ENCODE results near the gene GOLT1B.

GOLT1B gene

GRCh38 chr12:21526053-21526452 lies 24.5 kb downstream of the GOLT1B start, which contains the start of gene SPX:
SPX (plus strand) TSS chr12:21526296; CDS start chr12:21526473, 177 bp downstream.
- DNase-seq, result no peak

DNA sequence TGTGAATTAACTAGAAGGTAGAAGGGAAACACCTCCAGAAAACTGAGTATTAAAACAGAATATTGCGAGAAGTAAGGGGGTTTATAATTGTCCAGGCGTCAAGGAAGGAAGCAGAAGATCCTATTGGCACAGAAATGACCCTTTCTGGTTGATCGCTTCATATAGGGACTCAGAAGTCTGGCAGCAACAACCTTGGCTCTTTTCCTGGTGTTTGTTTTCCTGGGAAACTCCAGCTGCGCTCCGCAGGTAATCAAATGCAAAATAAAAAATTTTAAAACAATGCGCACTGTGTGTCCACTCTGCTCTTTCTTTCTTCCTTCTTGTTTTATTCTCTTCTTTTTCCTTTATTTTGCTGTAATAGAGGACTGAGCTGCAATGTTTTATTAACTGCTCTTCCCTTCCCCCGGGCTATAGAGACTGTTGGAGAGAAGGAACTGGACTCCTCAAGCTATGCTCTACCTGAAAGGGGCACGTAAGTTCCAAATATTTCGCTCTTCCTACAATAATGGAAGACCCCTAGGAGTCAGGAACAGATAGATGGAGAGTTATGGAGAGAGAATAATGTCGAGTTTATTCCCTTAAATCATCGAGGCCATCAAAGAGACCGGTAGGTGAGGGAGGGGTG lies 25.2 kb downstream of the GOLT1B start:
- no peak for DNase-seq

DNA sequence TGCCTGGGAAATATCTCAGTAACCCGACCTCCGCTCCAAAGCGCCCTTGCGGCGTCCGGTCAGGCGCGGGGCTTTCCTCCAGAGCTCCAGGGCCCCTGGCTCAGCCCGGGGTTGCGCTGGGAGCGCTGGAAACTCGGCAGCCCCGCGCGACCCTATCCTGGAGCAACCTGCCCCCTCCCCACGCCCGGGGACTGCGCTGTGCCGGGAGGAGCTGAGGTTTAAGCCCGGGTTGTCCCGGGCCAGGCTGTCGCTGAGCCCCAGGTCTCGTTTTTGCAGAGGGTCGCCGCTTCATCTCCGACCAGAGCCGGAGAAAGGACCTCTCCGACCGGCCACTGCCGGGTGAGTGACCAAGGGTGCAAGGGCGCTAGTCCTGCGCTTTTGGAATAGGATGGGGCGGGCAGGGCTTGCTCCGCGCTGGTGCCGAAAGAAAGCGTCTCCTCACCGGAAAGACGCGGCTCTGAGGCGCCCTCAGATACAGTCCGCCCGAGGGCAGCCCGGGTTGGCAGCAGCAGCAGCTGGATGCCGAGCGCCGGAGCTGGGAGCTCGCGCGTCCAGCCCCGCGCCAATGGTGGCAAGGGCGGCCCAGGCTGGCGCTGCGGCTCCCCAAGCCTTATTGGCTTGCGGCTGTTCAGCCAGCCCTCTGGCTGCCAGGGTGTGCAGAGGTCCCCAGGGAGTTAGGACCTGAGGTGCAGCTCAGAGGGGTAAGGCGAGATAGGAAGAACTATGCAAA lies 26.0 kb downstream of the GOLT1B start:
- no peak for DNase-seq

- DNase-seq, result no peak
Measured at GRCh38 chr12:21528953-21529352, 27.4 kb downstream of the GOLT1B start.

- no peak for DNase-seq
Measured at GRCh38 chr12:21529456-21529855, 27.9 kb downstream of the GOLT1B start.

GRCh38 chr12:21538061-21538653 lies 36.6 kb downstream of the GOLT1B start:
- no peak for DNase-seq

DNA sequence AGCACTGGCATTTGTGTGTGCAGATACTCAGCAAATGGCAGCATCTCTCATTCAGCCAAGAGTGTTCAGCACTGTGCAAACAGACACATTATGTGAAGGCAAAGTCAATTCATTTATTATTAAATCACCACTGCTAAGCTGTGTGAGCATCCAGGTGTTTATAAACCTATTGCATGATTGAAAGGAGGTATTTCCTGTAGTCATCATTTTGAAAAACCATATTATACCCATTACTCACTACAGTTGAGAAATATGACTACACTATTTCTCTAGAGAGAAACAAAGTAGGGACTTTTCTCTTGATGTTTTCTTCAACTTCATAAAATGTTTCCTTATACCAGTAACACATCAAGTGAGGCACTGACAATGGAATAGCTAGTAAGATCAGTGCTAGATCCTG lies 38.2 kb downstream of the GOLT1B start:
- DNase-seq, result no peak

DNA sequence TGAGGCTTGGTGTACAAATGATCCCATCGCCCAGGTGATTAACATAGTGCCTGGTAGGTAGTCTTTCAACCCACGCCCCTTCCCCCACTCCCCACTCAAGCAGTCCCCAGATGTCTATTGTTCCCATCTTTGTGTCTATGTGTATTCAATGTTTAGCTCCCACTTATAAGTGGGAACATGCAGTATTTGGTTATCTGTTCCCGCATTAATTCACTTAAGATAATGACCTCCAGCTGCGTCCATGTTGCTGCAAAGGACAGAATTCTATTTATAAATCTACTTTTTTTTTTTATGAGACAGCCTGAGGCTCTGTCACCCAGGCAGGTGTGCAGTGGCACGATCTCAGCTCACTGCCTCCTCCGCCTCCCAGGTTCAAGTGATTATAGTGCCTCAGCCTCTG lies 40.2 kb downstream of the GOLT1B start:
- DNase-seq, result no peak

DNA sequence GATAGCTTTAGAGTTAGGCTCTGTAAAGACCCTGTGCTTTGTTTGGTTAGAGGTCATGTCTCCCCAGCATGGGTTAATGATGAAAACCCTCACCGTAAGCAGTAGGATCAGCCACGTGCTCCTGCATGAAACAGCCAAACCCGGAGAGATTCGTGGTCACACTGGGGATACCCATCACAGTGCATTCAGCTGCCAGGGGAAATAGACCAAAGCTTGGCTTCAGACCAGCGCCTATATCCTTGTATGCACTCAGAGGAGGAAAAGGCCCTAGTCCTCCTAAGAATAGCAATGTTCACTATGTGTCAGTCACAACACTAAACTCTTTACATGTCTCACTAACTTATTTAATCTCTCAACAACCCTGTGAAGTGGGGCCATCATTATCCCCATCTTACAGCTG lies 40.8 kb downstream of the GOLT1B start:
- DNase-seq, result peak; percentile 65

- DNase-seq, result peak; percentile 39
Measured at GRCh38 chr12:21543151-21543550, 41.6 kb downstream of the GOLT1B start.

- no peak for DNase-seq
Measured at GRCh38 chr12:21545557-21545956, 44.0 kb downstream of the GOLT1B start.

DNA sequence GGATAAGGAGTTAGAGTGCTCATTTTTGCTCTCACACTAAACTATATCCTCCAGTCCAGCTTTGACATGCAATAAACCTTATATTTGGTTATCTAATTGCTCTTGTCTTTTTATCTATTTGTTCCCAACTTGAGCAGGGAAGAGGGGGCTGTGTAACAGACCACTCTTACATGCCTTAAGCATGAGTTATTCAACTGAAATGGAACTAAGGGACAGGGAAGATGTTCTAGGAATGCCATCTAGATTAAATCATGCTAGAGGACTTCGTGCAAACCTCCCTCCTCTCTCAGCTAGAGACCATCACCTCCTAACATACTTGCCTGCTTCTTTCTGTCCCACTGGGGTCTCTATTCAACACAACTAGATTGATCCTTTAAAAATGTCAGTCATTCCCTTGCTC lies 45.1 kb downstream of the GOLT1B start:
- no peak for DNase-seq

GRCh38 chr12:21547437-21547836 lies 45.8 kb downstream of the GOLT1B start:
- no peak for DNase-seq

DNA sequence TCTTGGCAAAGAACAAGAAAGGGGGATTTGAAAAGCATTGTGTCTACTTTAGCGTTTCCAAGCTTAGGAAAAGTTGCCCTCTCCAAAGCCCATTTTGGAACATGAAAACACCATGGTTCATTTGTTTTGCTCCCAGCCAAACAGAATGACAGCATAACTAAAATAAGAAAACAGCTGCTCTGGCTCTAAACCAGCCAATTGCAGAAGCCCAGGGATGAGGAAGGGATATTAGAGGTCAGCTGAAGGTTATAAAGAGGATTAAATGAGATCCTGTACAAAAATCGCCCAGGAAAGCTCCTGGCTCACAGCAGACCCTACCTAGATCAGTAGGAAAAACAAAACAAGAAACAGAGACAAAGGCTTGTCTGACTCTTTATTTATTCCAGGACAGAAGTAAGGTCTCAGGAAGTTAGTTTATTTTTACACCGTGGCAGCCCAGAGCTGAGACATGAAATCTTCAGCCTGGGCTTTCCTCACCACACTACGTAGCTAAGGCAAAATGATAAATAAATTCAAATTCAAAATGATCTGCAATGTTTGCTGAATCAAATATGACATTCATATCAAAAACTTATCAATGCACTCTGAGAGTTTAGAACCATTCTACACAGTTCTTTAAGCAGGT lies 50.4 kb downstream of the GOLT1B start:
- DNase-seq, result no peak

DNA sequence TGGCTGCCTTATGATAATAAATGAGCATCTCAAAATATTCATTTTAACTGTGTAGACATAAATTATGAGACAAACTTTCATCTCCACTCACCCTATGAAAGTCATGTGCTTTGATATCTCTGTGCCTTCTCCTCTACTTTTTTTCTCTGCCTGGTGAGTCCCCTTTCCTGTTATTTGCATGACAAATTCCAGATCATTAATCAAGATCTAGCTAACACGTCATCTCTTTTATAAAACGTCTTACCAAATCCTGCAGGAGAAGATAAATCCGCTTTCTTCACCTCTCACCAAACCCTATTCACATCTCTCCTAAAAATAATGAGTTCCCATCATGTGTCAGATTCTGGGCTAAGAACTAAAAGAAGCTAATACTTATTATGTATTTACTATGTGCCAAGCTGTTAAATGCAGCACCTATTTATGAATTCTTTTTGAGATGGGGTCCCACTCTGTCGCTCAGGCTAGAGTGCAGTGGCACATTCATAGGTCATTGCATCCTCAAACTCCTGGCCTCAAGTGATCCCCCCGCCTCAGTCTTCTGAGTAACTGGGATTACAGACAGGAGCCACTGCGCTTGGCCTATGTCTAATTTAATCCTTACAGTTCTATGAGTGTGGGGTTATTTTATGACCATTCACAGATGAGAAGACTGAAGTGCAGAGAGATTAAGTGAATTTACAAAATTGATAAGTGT lies 51.2 kb downstream of the GOLT1B start:
- no peak for DNase-seq

DNA sequence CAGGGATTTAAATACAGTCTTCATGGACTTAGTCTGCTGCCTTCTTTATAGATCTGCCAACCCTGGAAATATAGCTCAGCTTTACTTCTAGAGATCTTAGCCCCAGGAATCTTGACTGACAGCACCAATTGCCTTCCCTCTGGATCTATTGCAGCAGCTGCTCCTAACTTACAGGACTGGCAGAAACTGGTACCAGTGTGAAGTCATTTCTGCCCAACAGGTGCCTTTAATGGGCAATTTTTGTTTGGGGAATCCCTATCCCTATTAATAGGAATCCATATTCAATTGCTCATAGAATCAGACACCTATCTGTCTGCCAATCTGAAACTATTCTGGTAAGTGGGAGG lies 51.7 kb downstream of the GOLT1B start:
- DNase-seq, result no peak

- no peak for DNase-seq
Measured at GRCh38 chr12:21558100-21558679, 56.6 kb downstream of the GOLT1B start.

- DNase-seq, result no peak
Measured at GRCh38 chr12:21559855-21560569, 58.4 kb downstream of the GOLT1B start.

GRCh38 chr12:21561158-21561557 lies 59.6 kb downstream of the GOLT1B start:
- DNase-seq, result no peak

- no peak for DNase-seq
Measured at GRCh38 chr12:21562859-21563258, 61.3 kb downstream of the GOLT1B start.

DNA sequence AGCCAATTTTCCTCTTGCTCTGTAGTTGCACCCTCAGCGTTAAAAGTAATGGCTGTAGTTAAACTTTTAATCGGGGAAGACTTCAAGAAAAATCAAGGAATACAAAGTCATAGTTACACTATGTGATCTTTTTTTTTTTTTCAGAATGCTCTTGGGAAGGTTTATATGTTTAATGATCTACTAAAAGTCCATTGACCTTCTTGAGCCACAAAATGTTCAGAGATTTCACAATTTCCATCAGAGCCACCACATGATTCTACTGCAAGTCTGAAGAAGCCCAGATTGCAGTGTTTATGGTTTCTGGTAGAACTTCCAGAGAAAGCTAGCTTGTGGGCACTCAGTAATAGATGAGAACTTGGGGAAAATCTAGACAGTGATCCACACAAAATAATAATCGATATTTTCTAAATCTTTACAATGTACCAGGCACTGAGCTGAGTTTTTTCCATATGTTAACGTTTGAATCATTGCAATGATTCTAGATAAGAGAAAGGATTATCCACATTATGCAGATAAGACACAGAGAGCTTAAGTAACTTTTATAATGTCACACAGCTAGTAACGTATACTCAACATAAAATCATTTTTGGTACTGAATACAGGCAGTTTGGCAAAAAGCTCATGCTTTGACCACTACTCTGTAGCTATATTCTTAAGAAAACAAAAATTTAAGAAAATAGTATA lies 64.8 kb downstream of the GOLT1B start:
- no peak for DNase-seq

Data from GDM1 (cell line).